HG03039 (cell line): ENCODE results near the gene BICRAL.
A peak's percentile ranks its signal among the peaks of the same experiment; 100 is the strongest.
"Not testable (repeated sequence)": the region's sequence is repeated elsewhere in the genome, so short reads cannot be mapped to it uniquely, and the experiment has no call there.

Source experiments
- ATAC-seq: cut with Tn5 transposase; IDR thresholded peaks from one replicate; pipeline ENCODE4 v1.9.1; 2021; ENCODE audit warnings: mild to moderate bottlenecking, moderate library complexity; ENCODE audit not compliant: unreplicated experiment

Gene BICRAL

DNA sequence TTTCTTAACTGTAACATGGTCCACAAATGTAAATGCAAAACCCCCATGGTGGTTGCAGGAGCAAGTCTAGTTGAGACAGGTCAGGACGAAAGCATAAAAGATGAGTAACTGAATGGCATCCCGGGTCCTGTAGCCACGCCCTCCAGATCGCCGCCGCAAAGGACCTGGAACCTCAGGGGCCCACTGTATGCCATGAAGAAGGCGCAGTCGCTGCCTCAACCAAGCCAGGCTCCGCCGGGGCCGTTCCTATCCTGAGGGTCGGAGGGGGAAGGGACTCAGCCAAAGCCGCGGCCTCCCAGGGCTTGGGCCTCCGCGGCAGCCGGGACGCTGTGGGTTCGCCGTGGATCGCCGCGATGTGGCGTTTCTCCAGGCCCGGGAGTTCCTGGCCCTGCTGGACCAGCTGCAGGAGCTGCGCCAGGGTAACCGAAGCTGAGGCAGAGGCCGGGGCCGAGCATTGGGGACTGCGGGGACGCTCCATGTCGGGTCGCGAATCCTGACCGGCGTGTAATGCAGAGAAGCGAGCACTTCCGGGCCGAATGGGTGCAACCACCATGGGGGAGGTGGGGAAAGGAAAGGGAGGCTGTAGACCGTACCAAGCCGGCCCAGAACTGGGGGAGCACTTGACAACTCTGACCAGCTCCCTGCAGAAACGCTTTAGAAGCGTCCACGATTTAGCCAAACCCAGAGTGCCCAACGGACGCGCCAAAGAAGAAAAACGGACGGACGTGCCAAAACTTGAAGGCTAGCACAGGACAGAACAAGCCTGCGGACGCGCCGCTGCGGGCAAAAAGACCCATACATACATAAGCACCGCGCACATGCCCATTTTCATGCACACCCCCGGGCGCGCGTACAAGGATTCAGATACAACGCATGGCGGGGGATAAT, 108.7 kb downstream of the BICRAL start:
- peak; percentile 86 for ATAC-seq

DNA sequence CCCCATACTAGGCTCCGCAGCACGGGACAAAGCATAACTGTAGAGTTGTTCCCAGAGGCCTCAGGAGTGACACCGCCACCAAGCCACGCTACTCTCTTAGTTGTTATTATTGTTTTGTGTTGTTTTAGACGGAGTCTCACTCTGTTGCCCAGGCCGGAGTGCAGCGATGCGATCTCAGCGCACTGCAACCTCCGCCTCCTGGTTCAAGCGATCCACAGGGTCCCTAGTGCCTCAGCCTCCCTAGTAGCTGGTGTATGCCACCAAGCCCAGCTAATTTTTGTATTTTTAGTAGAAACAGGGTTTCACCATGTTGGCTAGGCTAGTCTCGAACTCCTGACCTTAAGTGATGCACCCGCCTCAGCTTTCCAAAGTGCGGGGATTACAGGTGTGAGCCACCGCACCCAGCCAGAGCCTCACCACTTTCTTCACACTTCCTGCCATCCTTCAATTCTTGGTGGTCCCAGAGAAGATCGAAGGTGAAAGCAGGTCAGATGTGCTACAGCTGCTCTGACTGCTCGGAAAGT, 109.4 kb downstream of the BICRAL start:
- ATAC-seq: no peak

DNA sequence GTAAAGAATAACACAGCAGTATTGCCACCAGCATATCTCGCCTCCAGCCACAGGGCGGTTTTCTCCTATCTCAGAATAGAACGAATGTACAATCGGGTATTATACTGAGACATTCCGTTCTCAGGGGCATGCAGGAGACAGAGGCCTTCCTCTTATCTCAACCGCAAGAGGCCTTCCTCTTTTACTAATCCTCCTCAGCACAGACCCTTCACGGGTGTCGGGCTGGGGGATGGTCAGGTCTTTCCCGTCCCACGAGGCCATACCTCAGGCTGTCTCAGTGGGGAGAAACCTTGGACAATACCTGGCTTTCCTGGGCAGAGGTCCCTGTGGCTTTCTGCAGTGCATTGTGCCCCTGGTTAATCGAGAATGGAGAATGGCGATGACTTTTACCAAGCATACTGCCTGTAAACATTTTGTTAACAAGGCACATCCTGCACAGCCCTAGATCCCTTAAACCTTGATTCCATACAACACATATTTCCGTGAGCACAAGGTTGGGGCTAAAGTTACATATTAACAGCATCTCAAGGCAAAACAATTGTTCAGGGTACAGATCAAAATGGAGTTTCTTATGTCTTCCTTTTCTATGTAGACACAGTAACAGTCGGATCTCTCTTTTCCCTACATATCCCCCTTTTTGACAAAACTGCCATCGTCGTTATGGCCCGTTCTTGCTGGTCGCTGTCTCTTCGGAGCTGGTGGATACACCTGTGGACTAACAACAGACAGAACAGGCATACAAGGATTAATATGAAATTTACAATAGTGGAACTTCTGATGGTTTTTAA, 112.4 kb downstream of the BICRAL start:
- ATAC-seq: not testable (repeated sequence)

DNA sequence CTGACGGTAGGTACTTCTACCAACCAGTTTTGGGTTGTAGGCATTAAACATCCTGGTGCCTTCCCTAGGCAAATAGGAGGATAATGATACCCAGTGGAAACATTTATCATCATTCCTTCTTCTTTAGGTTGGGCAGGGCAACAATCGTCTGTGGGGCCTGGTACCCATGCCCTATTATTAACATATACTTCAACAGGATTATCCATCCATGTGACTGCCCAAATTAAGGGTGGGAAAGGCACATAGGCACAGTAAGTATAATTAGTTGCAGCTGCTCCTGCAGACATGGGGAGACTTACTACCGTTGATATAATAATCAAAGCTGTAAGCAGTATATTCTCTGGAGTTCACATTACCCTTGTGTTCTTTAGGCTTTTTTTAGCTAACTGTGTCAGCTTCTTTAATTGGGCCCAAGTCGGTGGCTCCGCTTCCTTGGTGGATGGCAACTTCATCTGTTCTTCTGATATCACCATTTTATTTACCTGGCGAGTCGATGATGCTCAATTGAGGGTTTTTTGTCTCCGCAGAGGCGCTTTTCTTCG, 114.4 kb downstream of the BICRAL start:
- ATAC-seq: no peak

DNA sequence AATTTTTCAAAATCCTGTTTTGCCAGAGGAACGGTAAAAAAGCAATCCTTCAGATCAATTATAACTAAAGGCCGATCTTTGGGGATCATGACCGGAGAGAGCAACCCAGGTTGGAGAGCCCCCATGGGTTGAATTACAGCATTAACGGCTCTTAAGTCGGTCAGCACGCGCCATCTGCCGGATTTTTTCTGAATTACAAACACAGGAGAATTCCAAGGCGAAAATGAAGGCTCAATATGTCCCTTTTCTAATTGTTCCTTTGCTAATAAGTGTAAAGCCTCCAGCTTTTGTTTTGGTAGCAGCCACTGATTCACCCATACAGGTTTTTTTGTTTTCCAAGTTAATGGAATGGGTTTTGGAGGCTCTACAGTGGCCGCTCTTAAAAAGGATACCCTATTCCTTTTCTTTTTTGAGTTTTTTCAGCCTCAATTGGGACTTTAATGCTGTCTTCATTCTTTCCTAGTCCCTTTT, 117.1 kb downstream of the BICRAL start:
- no peak for ATAC-seq

DNA sequence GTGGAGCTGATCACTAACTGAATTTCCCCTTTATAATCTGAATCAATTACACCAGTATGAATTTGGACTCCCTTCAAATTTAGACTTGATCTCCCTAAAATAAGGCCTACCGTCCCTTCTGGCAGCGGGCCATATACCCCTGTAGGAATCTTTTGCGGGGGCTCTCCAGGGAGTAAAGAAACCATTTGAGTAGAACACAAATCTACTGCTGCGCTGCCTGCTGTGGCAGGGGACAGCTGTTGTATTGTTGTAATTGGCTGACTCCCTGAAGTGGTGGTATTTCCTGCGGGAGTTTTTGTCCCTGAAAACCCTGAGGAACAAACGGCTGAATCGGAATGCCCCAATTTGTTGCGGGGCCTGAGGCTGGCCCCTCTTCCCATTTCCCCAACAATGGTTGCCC, 118.0 kb downstream of the BICRAL start:
- no peak for ATAC-seq

DNA sequence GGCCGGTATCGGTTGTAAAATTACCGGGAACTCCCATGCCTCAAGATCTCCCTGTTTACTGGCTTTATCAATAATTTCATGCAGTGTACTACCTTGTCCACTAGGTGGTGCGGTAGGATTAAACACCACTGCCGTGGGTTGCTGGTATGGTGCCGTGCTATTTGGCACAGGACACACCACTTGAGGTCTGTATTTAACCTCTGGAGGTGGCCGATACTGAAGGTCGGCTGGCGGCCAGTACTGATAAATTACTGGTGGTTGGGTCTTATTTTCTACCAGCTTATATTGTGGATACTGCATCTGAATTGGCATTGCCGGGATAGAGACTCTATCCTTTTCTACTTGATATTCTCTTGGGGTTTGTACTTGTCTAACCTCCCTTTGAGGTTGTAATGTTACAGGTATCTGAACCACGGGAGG, 119.7 kb downstream of the BICRAL start:
- ATAC-seq: no peak

DNA sequence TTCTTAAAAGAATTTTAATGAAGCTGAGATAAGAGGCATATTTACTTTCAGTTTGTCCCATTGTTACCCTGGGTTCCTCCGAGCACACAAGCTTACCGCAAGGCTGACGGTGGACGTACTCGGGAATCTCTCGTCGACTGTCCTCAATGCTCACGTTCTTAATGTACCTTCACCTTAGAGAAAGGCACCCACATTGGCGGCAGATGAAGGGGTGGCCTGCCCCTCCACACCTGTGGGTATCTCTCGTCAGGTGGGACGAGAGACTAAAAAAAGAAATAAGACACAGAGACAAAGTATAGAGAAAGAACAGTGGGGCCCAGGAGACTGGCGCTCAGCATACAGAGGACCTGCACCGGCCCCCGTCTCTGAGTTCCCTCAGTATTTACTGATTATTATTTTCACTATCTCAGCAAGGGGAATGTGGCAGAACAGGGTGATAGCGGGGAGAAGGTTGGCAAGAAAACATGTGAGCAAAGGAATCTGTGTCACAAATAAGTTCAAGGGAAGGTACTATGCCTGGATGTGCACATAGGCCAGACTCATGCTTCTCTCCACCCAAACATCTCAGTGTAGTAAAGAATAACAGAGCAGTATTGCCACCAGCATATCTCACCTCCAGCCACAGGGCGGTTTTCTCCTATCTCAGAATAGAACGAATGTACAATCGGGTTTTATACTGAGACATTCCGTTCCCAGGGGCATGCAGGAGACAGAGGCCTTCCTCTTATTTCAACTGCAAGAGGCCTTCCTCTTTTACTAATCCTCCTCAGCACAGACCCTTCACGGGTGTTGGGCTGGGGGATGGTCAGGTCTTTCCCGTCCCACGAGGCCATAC, 120.8 kb downstream of the BICRAL start:
- not testable (repeated sequence) for ATAC-seq

DNA sequence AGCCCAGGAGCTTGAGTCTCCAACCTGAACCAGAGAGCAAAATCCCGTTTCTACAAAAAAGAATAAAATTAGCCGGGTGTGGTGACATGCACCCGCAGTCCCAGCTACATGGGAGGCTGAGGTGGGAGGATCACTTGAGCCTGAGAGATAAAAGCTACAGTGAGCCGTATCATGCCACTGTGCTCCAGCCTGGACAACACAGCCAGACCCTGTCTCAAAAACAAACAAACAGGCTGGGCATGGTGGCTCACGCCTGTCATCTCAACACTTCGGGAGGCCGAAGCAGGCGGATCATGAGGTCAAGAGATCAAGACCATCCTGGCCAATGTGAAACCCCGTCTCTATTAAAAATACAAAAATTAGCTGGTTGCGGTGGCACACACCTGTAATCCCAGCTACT, 122.6 kb downstream of the BICRAL start:
- no peak for ATAC-seq

DNA sequence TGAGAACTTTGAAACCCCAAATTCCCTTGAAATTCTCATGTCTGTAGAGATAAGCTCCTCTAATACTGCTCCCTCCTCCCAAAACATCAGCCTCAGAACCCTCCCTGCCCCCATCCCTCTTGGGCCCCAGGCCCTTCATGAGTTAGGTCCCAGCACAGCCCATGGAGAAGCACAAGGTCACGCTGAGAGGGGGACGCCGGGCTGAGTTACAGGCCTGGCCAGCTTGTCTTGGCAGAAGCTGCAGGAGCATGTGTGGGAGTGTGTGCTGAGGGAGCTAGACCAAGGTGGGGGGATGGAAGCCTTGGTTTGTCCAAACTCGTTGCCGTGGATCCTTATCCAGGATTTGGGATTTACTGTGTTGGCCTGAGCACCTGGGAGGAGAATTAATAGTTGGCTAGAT, 125.5 kb downstream of the BICRAL start:
- no peak for ATAC-seq

DNA sequence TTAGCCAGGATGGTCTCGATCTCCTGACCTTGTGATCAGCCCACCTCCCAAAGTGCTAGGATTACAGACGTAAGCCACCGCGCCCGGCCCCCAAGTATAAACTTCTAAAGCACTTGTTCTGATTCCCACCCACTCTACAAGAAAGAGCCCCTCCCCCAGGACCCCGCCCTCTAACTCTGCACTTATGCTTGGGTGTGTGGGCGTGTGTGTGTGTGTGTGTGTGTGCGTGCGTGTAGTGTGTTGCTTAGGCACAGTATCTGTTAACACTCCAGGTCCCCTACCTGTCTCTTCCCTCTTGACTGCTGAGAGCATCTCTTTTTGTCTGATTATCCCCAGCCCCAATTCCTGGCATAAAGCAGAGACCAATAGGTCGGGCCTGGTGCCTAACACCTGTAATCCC, 128.0 kb downstream of the BICRAL start:
- no peak for ATAC-seq

DNA sequence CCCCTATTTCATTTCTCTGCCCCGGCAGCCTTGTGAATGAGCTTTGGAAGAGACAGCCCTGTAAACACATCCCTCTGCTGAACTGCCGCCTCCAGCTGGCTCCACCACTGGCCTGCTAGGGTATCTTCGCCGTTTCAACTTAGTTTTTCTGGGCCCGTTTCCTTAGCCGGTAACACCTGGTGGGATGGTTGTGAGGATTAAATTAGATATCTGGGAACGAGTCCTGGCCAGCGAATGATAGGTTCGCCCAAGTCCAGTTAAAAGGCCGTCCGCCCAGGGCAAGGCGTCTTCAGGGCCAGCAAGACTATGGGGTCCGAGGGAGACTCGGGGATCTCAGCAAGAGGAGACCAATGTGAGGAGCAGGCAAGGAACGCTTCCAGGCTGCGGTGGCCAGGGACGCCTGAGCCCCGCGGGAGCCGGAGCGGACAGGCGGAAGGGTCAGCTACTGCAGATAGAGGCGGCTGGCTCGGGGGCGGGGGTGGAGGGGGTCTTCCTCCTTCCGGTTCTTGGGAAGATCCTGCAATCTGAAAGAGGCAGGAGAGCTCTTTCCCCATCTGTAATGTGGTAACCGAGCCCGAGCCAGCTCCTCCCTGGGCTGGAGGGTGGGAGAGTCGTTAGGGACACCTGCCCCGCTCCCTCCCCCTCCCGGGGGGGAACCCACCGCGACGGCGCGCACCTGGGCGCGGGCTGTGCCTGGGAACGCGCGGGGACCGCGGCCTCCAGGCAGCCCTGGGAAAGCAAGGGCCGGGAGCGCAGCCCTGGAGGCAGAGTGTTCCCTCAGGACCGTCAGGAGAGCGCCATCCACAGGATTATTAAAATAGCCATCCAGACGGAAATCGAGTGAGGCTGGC, 129.5 kb downstream of the BICRAL start:
- ATAC-seq: no peak

DNA sequence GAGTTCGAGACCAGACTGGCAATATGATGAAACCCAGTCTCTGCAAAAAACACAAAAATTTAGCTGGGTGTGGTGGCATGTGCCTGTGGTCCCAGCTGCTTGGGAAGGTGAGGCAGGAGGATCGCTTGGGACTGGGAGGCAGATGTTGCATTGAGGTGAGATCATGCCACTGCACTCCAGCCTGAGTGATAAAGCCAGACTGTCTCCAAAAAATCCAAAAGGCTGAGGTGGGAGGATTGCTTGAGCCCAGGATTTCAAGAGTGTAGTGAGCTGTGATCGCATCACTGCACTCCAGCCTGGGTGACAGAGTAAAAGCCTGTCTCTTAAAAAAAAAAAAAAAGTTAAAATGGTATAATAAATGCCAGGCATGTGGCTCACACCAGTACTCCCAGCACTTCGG, 132.7 kb downstream of the BICRAL start:
- no peak for ATAC-seq

DNA sequence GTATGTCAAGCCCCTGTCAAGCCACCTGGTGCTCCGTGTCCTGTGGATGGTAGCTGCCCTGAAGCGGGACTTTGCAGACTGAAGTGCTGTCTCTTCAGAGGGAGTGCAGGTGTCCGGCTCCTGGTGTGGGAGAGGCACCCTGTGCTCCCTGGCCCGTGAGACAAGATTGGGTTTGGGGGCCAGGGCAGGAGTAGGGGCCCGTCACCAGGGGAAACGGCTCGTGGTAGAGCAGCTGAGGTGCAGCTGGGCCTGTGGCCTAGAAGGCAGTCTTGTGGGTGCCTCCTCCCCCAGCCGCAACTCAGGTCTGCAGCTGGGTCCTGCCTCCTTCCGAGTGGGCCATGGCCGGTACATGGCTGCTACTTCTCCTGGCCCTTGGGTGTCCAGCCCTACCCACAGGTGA, 133.9 kb downstream of the BICRAL start, which contains the start of gene PTCRA:
TSS of gene PTCRA (plus strand) at position 322 of the 400 bp plus-strand sequence. CDS start at position 339, 17 bp downstream.
- no peak for ATAC-seq

DNA sequence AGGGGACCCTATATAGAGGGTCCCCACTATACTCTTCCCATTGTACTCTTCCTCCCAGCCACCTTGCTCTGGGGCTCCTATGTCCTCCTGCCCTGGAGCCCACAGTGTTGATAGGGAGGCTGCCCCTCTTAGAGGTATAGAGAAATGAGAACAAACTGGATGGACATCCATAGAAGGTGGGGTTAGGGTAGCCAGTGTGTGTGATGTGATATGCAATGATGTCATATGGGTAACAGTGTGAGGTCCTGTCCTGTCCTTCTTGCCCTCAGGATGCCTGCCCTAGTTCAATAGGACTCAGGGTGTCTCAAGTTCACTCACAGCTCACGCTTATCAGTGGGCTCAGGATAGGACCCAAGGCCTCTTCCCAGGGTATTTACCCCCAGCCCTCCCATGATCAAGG, 134.4 kb downstream of the BICRAL start:
- ATAC-seq: no peak
